GM19463 (cell line): ENCODE measurements around the gene PAPPA.

Source experiments
- ATAC-seq: cut with Tn5 transposase; IDR thresholded peaks from one replicate; pipeline ENCODE4 v1.9.1; 2021; ENCODE audit warnings: mild to moderate bottlenecking, moderate library complexity; ENCODE audit not compliant: unreplicated experiment

PAPPA gene

GRCh38 chr9:116406469-116406868, 252.9 kb downstream of the PAPPA start:
- no peak for ATAC-seq

GRCh38 chr9:116409129-116409528, 255.5 kb downstream of the PAPPA start:
- ATAC-seq = no peak

GRCh38 chr9:116409638-116410037, 256.0 kb downstream of the PAPPA start:
- ATAC-seq = no peak

GRCh38 chr9:116411506-116411905, 257.9 kb downstream of the PAPPA start:
- no peak for ATAC-seq

- no peak for ATAC-seq
These were observed 260.8 kb downstream of the PAPPA start for GRCh38 chr9:116414374-116414773.

GRCh38 chr9:116416421-116416820, 262.8 kb downstream of the PAPPA start:
- ATAC-seq = no peak

- ATAC-seq = no peak
These were observed 263.9 kb downstream of the PAPPA start for GRCh38 chr9:116417464-116417863.

- ATAC-seq = no peak
These were observed 265.6 kb downstream of the PAPPA start for GRCh38 chr9:116419181-116419580.

- no peak for ATAC-seq
These were observed 267.5 kb downstream of the PAPPA start for GRCh38 chr9:116420993-116421538.

GRCh38 chr9:116422119-116422979, 268.8 kb downstream of the PAPPA start:
- no peak for ATAC-seq

GRCh38 chr9:116423149-116423548, 269.6 kb downstream of the PAPPA start:
- ATAC-seq = no peak

- no peak for ATAC-seq
These were observed 271.7 kb downstream of the PAPPA start for GRCh38 chr9:116425244-116425643.

GRCh38 chr9:116430849-116431248, 277.3 kb downstream of the PAPPA start:
- ATAC-seq = no peak

- ATAC-seq = no peak
These were observed 278.5 kb downstream of the PAPPA start for GRCh38 chr9:116432051-116432450.

- ATAC-seq = no peak
These were observed 280.7 kb downstream of the PAPPA start for GRCh38 chr9:116434314-116434713.

GRCh38 chr9:116435706-116436105, 282.1 kb downstream of the PAPPA start:
- ATAC-seq = no peak

GRCh38 chr9:116436121-116436520, 282.5 kb downstream of the PAPPA start:
- no peak for ATAC-seq

- no peak for ATAC-seq
These were observed 284.1 kb downstream of the PAPPA start for GRCh38 chr9:116437411-116438370.

GRCh38 chr9:116442528-116442927, 288.9 kb downstream of the PAPPA start:
- no peak for ATAC-seq

- no peak for ATAC-seq
These were observed 294.3 kb downstream of the PAPPA start for GRCh38 chr9:116447934-116448333.

GRCh38 chr9:116448431-116448830, 294.8 kb downstream of the PAPPA start:
- no peak for ATAC-seq
